SK-MEL-5 (cell line): ENCODE data around the gene TROAP. TPM values are rescaled to one million over a fixed set of nuclear protein-coding genes. Genes with fewer than 3 reads are reported as not detected.
"Not testable (repeated sequence)": the region's sequence is repeated elsewhere in the genome, so short reads cannot be mapped to it uniquely, and the experiment has no call there.

Source experiments
- DNase-seq: peaks from one replicate; pipeline ENCODE4 v3.0.0-alpha.2; 2016; ENCODE audit warnings: low read depth, low spot score
- in situ Hi-C: cut with HindIII; loops from 2 replicates; pipeline ENCODE4 v1.10.0; 2016; ENCODE audit warnings: low sequenced_read_pairs, high pct_unique_total_duplicates, low pct_unique_long_range_greater_than_20kb
- total RNA-seq: library from RNA; depleted of rRNA; stranded (reverse); fragments of >200 nt; shearing (Covaris generic); gene quantifications from 2 replicates; pipeline ENCODE4 v1.2.3, GENCODE V29; 2014

Gene TROAP
- total RNA-seq, 1 experiment from 2014 or later = 28.6 TPM

DNA sequence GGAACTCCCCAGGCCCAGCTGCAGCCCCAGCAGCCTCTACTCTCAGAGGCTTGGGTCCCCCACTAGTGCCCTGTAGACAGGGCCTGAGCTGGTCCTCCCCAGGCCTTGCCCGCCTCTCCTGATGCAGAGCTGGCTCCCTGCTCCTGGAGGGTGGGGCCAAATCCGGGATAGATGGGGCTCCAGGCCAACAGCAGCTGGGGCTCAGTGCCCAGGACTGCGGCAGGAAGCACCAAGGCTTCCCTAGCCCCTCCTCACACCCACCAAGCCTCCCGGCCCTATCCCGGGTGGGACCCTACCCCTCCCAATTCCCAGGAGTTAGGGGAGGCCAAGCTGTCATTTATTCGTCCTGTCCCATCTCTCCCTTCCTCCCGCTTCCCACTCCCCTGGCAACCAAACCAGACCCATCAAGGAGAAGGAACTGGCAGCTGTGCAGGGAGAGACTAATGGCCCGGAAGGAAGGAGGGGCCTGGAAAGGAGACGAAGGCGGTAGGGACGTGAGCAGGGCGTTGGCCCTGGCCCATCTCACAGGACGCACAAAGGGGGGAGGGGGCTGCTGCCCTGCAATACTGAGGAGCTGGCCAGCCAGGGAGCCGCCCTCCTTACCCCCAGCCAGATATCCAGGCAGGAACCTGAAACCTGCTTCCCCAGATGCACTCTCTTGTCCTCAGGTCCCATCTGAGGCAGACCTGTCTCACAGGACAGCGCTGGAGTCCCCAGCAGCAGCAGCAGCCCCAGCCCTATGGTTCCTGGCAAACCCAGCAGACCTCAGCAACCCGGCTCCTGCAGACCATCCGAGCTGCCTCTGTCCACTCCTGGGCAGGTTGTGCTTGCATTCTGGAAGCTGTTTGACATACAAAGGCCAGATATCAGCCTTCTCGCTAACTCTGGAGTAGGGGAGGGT, 29.7 kb upstream of the TROAP start:
- in situ Hi-C loops = no loop called here
- DNase-seq = no peak

DNA sequence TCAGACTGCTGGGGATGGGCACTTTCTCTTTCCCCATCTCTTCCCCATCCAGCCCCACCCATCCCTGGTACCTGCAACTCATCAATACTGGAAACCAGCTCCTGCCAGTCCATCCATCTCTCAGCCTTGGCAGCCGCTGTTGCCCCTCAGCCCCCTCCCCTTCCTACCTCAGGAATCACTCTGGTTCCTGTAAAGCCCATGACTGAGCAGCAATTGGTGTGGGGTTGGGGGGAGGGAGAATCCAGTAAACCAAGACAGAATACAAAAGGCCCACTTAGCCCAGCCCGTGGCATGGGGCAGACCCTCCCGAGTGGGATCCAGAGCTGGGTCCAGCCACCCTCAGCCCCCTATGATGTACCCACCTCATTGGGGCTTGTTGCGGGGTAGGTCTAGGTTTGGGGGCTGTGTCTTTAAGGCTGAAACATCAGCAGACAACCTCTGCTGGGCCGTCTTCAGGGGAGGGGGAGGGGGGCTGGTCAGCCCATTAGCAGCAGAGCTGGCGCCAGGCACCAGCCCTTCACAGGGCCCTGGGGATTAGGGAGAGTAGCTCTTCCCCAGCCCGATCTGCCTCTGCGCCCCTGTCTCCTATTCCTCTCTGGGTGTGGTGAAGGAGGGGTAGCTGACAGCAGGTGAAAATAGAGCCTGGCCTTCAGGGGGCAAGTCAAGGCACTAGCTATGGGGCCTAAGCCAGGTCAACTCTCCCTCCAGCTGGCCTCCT, 28.8 kb upstream of the TROAP start:
- DNase-seq = no peak
- in situ Hi-C loops = no loop called here

DNA sequence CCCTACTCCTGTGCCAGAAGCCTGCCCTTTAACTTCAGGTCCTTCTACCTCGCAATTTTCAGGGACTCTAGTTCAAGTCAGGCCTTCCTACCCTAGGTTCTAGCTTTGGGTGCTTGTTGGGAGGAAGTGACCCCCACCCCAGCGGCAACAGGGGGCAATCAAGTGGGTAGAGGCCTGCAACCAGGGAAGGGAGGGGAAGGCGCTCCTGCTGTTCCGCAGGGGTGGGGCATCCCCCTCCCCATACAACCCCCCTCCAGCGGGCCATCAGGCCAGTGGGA, 28.3 kb upstream of the TROAP start:
- in situ Hi-C loops = no loop called here

DNA sequence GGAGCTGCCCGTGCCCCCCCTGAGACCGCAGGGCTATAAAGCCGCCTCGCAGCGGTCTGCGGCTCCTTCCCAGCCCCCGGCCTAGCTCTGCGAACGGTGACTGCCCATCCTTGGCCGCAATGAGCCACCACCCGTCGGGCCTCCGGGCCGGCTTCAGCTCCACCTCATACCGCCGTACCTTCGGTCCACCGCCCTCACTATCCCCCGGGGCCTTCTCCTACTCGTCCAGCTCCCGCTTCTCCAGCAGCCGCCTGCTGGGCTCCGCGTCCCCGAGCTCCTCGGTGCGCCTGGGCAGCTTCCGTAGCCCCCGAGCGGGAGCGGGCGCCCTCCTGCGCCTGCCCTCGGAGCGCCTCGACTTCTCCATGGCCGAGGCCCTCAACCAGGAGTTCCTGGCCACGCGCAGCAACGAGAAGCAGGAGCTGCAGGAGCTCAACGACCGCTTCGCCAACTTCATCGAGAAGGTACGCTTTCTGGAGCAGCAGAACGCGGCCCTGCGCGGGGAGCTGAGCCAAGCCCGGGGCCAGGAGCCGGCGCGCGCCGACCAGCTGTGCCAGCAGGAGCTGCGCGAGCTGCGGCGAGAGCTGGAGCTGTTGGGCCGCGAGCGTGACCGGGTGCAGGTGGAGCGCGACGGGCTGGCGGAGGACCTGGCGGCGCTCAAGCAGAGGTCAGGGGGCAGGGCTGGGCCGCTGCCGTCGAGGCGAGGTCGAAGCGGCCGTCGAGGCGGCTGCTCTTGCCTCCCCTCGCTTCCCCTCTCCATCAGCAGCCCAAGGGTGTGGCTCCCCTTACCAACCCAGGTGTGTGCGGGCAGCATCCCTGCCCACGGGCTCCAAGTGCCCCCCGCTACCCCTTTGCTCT, 27.7 kb upstream of the TROAP start, which contains the start of gene PRPH:
Gene PRPH, plus strand, starts transcription at position 66 of the 855 bp plus-strand sequence. Its CDS starts 54 bp downstream, at position 120.
- DNase-seq = no peak
- in situ Hi-C loops = no loop called here

More for the DNA sequence above, 28.3 kb upstream of the TROAP start:
- no peak for DNase-seq

DNA sequence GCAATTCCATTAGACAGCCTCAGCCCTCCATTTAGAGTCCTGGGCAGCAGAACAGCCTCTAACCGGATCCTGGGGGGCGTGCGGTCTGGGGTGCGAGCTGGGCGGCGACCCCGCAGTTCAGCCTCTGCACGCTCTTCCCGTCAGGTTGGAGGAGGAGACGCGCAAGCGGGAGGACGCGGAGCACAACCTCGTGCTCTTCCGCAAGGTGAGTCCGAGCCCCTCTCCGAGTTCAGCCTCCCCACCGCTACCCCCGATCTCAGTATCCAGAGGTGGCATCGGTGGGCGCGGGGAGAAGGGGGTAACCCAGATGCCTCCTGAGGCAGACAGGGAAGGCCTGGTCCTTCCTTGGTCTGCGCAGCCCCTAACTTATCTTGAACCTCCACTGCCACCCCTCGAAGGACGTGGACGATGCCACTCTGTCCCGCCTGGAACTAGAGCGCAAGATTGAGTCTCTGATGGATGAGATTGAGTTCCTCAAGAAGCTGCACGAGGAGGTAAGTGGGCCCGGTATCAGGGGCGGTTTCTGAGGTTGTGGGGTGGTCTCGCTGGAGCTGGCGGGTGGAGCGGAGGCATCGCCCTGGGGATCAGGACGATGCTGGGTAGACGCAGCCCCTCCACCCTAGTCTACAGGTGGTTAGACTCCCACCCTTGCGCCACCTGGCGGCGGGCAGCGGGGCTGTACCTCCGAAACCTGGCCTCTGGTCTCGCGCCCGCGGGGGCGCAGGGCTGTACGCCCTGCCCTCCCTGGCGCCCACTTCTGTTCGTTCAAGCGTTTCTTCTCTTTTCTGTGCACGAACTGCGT, 26.8 kb upstream of the TROAP start:
- peak; percentile 43 for DNase-seq

DNA sequence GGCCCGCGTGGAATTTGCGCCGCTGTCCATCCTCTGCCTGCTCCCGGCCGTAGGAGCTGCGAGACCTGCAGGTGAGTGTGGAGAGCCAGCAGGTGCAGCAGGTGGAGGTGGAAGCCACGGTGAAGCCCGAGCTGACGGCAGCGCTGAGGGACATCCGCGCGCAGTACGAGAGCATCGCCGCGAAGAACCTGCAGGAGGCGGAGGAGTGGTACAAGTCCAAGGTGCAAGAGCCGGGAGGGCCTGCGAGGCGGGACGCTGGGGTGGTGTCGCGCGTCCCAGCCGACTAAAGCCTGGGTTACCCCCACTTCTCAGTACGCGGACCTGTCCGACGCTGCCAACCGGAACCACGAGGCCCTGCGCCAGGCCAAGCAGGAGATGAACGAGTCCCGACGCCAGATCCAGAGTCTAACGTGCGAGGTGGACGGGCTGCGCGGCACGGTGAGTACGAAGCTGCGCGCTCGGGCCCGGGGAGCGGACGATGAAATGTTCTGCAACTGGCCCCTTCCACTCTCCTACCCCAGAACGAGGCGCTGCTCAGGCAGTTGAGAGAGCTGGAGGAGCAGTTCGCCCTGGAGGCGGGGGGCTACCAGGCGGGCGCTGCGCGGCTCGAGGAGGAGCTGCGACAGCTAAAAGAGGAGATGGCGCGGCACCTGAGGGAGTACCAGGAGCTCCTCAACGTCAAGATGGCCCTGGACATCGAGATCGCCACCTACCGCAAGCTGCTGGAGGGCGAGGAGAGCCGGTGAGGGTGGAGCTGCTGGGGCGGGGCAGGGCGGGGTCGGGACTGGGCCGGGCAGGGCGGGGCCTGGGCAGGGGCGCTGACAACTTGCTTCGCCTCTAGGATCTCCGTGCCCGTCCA, 26.0 kb upstream of the TROAP start:
- peak; percentile 75 for DNase-seq
- in situ Hi-C loops = no loop called here

More for the DNA sequence above, 26.8 kb upstream of the TROAP start:
- in situ Hi-C loops = no loop called here

DNA sequence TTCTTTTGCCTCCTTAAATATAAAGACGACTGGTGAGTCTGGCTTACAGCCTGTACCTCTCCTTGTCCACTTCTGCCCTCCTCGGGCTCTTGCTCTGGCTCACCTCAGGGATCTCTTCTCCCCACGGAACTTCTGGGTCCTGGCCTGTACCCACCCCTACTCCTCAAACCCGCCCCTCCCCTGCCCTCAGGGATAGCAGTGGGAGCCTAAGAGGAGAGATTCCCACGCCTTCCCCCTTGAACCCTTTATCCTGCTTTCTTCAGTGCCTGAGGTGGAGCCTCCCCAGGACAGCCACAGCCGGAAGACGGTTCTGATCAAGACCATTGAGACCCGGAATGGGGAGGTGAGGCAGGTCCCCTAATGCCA, 25.4 kb upstream of the TROAP start:
- in situ Hi-C loops = no loop called here
- no peak for DNase-seq

DNA sequence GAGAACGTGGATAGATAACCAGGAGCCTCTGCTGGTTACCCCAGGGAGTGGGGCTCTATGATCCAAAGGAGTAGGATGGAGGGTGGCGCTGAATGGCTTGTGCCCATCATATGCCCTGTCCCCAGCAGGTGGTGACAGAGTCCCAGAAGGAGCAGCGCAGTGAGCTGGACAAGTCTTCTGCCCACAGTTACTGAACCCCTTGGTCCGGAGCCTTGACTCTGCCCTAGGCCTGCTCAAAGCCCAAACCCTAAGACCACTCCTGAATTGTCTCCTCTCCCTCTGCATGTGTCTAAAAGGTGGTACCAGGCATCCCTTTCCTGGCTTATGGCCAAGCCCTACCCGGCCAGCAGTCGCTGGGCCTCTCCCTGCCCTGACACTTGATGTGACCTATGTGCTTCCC, 24.9 kb upstream of the TROAP start:
- in situ Hi-C loops = no loop called here
- no peak for DNase-seq

DNA sequence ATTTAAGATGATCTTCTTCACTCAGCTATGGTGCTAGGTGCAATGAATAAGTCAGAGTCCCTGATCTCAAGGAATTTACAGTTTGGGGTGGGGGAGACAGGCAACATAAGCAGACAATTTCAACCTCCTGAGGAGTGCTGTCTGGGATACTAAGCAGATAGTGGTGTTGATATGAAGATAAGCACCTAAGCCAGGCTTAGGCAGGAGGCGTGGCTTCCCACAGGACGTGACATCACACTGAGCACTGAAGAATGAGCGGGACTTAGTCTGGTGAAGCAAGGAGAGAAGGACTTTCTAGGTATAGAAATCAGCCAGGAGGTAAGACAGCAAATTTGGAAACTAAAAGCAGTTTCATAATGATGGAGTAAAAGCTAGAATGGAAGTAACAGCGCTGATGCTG, 21.3 kb upstream of the TROAP start:
- no peak for DNase-seq
- in situ Hi-C loops = no loop called here

DNA sequence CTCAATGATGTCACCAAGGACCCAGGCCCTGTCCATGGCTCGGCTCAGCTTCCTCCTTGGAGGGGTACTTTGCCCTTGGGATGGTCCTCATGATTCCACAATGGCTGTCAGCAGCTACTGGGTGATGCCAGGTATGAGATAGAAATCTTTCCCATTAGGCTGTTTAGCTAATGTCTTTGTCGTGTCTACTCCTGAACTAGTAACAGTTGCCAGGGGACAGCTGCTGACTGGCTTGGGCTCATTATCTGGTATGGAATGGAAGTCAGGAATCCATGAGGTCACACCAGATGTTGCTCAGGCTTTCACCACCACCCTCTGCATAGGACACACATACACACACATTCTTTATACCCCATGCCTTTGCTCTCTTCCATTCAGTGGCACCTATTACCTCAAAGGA, 18.9 kb upstream of the TROAP start:
- in situ Hi-C loops = no loop called here
- DNase-seq = no peak

DNA sequence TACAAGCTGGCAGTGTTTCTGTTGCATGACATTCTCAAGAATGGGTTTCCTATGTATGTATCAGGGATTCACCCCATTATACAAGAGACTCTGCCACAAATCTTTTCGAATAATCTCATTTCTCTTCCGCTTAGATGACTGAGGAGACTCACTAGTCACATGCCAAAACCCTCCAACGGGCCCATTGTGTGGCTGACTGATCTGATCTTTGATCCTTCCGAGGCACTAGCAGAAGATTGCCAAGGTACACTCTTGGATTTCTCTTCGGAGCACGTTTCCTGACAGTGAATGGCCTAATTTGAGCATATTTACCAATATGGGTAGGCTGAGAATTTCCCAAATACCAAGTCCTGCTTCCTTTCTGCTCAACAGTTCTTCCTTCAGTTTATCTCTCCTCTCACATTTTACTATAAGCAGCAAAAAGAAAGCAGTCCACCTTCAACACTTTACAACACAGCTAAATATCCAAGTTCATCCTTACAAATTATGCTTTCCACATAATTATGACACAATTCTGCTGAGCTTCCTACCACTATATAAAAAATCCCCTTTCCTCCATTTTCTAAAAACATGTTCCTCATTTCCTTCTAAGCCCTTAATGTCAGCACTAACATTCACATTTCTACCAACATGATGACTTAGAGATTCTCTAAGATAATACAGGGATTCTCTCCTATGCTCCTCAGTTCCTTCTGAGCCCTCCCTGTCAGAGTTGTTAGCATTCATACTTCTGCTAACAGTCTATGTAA, 17.1 kb upstream of the TROAP start:
- in situ Hi-C loops = no loop called here
- no peak for DNase-seq

DNA sequence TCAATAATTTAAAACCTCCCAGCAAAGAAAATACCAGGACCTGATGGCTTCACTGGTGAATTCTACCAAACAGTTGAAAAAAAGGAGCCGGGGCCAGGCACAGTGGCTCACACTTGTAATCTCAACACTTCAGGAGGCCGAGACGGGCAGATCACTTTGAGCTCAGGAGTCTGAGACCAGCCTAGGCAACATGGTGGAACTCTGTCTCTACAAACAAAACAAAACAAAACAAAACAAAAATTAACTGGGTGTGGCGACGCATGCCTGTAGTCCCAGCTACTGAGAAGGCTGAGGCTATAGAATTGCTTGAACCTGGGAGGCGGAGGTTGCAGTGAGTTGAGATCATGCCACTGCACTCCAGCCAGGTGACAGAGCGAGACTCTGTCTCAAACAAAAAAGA, 13.7 kb upstream of the TROAP start:
- in situ Hi-C loops = no loop called here
- DNase-seq = no peak

DNA sequence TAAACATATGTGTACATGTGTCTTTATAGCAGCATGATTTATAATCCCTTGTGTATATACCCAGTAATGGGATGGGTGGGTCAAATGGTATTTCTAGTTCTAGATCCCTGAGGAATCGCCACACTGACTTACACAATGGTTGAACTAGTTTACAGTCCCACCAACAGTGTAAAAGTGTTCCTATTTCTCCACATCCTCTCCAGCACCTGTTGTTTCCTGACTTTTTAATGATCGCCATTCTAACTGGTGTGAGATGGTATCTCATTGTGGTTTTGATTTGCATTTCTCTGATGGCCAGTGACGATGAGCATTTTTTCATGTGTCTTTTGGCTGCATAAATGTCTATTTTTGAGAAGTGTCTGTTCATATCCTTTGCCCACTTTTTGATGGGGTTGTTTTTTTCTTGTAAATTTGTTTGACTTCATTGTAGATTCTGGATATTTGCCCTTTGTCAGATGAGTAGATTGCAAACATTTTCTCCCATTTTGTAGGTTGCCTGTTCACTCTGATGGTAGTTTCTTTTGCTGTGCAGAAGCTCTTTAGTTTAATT, 12.5 kb upstream of the TROAP start:
- in situ Hi-C loops, DNase-seq: not testable (repeated sequence)

DNA sequence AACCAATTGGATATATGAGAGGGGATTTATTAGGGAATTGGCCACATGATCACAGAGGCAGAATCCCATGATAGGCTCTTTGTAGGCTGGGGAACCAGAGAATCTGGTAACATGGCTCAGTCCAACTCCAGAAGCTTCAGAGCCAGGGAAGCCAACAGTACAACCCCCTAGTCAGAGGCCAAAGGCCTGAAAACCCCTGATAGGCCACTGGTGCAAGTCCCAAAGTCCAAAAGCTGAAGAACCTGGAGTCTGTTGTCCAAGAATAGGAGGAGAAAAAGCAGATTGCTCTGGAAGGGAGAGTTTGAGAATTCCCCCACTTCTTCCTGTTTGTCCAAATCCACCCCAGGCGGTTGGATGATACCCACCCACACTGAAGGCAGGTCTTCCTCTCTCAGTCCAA, 8.2 kb upstream of the TROAP start:
- in situ Hi-C loops = no loop called here
- no peak for DNase-seq

DNA sequence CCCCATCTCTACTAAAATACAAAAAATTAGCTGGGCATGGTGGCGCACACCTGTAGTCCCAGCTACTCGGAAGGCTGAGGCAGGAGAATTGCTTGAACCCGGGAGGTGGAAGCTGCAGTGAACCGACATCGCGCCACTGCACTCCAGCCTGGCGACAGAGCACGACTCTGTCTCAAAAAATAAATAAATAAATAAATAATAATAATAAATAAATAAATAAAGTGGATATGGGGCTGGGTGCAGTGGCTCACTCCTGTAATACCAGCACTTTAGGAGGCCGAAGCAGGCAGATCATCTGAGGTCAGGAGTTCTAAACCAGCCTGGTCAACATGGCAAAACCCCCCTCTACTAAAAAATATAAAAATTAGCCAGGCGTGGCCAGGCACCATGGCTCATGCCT, 5.9 kb upstream of the TROAP start:
- in situ Hi-C loops, DNase-seq: not testable (repeated sequence)
